Stimulated activated naive CD4-positive, alpha-beta T cell (primary cell): ENCODE measurements around the gene HIF1A.
"Not testable (repeated sequence)": the region's sequence is repeated elsewhere in the genome, so short reads cannot be mapped to it uniquely, and the experiment has no call there.

Experiments used
- DNase-seq, 6 experiments: peaks; one replicate each; lab custom pipeline; 2025; lab: John Stamatoyannopoulos, UW

HIF1A gene

DNA sequence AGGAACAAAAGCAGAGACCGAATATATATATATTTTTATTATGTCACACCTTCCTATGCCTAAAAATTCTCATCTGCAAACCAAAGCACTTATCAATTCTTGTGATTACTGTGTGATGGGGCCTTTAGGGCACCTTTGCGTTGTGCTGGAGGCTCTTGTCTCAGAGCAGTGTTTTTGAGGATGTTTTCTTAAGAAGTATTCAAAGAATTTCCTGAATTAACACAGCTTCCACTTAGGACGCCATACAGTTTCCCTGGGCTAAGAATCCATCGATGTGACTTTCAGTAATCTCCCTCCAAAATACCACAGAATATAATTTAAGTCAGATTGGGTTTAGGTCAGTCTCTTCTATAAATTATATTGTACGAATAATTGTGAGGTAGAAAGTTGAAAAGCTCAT lies 22.0 kb upstream of the HIF1A start:
- no peak for DNase-seq

DNA sequence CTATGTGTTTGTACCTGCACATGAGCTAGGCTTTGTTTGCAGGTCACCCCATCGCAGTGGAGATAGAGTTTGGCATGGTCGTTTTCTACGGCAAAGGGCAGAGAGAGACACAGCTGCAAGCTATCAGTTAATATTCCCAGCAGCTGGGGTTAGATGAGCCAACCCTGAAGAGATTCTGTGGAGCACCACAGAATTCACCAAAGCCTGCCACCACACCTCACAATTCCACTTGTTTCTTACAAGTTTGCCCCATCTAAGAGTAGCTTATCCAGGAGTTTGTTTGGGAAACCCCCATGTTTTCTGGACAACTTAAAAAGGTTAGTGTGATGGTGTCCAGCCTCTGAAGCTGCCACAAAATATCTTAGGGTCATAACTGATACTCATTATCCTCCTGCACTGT lies 20.0 kb upstream of the HIF1A start:
- no peak for DNase-seq

DNA sequence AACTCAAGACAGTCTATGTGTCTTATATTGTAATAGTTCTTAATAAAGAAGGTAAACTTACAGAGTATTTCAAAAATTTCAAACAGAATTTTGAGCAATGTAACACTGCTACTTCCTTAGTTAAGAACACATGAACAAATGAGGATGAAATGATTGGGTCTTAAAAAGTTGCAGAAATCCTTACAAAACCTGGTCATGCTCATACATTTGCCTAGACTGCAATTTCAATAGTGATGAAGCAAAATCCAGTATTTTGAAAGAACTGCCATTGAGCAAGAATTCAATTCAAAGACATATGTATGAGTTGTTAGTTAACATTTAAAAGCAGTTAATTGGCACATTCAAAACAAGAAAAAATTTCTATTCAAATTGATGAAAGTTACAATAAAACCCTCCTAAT lies 17.8 kb upstream of the HIF1A start:
- no peak for DNase-seq

DNA sequence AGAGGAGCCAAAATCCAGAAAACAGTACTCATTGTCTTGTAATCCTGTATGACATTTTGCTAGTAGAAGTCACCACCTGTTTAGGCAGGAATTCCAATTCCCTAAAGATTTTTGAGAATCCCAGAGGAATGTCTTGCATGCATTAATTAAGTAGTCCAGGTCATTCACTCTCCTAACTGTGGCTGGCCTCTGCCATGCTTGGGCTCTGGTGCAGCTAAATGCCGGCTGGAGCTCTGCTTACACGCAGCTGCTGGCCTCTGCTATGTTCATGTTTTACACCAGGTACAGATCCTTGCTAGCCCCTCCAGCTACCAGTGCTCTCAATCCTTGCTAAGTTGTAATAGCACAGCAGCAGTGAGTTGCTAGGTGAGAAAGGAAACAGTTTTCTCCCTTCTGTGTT lies 16.3 kb upstream of the HIF1A start:
- DNase-seq, result no peak

DNA sequence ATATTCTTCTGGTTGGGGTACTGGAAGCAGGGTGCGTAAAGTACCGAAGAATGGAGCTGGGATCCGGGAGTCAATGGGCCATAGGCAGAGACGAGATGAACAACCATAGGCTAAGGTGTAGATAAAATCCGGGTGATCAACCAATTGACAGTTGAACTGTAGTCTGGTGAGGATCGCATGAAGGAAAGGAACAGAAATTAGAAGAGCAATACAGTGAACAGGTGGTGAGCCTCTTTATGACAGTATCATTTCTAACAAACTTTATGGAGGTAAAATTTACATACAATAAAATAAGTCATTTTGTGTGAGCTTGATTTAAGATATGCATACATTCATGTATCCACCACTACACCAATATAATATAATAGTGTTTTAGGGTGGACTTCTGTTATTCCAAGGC lies 13.9 kb upstream of the HIF1A start:
- DNase-seq, result no peak

DNA sequence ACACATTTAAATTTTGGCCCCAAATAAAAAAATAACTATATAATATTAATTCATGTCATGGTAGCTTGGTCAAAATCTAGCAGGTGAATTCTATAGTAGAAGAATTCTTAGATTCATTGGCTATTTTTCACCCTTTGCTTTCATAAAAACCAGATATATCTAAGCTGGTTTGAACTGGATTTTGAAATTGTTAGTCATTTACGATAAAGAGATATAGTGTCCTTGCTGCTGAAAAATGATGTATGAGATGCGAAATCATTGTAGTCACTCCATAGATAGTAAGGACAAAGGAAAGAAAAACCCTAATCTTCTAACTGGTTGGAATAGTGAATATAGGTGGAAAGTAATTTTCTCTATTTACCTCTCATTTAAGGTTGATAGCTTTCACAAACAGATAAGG lies 12.2 kb upstream of the HIF1A start:
- no peak for DNase-seq

DNA sequence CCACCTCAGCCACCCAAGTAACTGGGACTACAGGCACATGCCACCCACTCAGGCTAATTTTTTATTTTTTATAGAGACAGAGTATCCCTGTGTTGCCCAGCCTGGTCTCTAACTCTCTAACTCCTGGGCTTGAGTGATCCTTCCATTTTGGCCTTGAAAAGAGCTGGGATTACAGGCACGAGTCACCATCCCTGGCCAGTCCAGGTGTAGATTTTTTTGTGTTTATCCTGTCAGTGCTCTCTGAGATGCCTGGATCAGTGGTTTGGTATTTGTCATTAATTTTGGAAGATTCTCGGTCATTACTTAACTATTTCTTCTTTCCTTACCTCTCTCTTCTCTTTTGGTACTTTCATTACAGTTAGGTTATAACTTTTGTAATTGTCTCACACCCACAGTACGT lies 5.3 kb upstream of the HIF1A start:
- no peak for DNase-seq

DNA sequence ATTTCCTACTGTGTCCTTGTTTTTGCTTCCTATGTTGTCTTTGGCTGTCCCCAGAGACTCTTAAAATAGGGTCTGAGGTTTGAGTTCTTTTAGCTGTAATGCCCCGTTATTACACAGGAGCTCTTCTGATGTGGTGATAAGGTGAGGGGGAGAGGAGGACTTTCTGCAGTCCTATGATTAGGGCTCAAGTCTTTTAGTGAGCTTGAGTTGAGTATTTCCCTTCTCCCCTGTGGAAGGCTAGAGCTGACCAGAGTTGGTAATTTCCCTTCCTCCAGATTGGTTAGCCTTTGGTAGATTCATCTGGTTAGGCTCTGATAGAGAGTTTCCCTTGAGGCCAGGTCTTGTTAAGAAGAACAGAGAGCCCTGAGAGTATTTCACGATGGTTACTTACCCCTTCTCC lies 4.3 kb upstream of the HIF1A start:
- peak in 1 of 6 experiments; percentile 22 for DNase-seq

DNA sequence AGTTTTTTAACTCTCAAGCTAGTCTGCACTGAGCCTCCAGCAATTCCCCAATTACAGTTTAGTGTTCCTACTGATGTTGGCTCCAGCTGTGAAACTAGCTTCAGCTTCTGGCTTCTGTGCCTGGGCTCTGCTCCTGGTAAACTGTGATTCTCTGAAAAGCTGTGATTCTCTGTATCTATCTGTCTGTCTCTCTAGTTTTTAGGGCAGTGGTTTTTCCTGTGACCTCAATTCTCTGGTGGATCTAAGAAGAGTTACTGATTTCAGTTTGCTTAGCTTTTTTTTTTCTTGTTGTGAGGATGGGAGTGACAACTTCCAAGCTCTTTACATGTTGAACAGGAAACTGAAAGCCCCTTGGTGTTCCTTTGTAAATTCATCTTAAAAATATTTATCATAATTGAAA lies 3.8 kb upstream of the HIF1A start:
- DNase-seq, result peak in 1 of 6 experiments; percentile 32

DNA sequence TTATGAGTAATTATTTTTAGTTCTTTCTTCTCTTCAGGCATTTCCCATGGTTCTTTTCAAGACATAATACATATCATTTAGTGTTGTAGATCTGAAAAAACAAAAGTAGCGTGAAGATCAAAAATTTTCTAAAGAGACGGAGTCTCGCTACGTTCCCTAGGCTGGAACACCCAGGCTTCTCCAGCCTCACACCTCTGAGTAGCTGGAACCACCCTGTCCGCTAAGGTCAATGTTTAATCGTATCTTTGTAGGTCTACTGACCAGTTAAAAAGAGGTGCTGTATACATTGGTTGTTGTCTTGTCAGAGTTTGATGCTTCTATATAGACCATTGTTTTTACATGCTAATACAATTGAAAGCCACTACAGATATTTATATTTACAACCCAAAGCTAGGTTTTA lies 1.3 kb upstream of the HIF1A start:
- DNase-seq, result no peak

DNA sequence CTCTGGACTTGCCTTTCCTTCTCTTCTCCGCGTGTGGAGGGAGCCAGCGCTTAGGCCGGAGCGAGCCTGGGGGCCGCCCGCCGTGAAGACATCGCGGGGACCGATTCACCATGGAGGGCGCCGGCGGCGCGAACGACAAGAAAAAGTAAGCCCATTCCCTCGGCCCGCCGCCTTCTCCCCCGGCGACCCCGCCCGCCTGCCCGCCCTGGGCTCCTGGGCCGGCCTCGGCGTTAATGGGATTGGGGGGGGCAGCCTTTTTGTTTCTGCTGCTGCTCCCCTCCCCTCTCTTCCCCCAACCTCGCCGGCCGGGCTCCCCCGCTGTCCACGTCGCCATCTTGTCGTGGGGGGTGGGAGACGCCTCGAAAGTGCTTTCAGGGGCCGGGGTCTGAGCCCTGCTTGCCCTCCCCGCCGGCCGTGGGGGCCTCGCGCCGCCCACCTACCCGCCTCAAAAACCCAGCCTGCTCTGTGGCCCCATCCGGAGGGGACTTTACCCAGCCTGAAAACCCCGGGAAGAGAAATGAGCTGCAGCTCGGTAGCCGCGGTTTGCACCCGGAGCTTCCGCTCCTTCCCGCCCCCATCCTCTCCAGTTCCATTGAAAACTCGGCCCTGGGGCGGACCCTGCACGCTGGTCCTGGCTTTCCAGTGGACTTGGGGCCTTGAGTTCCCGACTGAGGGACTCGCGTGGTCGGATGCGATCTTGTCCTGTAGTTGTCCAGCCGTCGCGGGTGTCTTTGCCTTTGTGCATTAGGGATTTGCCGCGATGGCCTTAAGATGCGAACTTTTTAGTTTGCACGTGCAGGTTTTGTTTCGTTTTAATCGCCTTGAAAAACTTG lies 598 bp downstream of the HIF1A start:
- DNase-seq, result peak; percentile 29 to 61 (median 49)

DNA sequence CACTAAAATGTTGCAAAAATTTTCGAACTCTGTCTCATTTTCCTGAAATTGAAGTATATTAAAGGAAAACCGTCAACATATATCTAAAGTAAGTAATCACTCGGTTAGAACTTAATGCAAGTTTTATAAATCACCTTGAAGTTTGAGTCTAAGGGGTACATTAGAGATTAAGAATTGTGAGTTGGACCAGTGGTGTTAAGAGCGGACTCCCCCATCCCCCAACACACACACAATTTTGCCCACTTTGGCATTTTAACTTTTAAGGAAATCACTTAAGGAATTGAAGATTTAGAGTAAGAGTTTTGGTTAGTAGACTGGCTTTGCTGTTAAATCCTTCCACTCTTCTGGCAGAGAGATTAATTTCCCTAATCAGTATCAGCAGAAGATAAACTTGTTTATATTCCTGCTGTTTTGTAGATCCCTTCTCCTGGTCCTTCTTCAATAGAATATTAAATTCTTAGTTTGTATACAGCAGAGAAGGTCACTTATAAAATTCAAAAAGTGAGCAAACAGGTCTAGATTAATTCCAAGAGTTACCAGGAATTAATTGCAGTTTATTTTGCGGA lies 1.5 kb downstream of the HIF1A start:
- no peak for DNase-seq

DNA sequence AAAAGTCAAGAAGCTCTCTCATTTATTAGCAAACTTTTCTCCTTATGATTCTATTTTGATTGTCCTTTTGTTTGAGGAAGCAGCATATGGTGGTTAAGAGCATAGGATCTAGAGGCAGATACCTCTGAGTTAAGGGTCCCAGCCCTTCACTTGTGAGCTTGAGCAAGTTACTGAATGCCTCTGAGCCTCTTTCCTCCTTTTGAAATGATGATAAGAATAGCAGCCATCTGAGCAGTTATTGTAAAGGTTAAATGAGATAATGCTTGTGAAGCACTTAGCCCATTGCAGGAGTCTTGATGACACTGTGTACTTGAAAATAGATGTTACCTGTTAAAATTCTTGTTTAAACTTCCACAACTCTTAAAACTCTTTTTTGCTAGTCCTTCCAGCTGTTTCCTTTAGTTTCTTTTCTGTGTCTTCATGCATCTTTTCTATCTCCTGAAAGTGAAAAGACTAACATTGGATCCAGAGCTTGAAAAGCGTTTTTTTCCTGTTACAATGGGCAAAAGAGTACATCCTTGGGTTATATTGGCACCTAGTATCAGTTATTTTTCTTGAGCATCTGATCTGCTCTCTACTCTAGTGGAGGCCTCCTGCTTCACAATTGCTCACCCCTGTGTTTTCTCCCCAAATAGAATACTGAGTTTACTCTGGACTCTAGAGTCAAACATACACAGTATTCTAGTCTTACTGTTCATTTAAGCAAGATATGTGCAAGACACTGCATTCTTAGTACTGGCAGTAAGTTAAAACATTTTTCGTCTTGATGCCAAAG lies 3.1 kb downstream of the HIF1A start:
- no peak for DNase-seq

DNA sequence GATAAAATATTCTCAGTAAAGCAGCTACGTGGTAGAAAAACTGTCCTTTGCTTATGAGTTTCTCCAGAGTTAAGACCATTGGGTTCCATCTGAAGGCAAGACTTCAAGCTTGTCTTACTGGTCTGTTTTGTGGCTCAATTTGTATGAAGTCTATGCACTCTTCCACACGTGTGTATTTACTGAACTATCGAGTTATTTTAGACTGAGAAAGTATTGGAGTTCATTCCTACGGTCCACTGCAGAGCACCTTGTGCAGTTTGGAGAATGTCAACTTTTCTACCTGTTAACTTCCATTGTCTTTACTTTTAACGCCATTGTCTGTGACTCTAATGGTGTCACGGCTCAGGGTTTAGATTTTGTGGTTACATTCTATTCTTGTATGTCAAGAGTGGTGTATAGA lies 3.7 kb downstream of the HIF1A start:
- no peak for DNase-seq

DNA sequence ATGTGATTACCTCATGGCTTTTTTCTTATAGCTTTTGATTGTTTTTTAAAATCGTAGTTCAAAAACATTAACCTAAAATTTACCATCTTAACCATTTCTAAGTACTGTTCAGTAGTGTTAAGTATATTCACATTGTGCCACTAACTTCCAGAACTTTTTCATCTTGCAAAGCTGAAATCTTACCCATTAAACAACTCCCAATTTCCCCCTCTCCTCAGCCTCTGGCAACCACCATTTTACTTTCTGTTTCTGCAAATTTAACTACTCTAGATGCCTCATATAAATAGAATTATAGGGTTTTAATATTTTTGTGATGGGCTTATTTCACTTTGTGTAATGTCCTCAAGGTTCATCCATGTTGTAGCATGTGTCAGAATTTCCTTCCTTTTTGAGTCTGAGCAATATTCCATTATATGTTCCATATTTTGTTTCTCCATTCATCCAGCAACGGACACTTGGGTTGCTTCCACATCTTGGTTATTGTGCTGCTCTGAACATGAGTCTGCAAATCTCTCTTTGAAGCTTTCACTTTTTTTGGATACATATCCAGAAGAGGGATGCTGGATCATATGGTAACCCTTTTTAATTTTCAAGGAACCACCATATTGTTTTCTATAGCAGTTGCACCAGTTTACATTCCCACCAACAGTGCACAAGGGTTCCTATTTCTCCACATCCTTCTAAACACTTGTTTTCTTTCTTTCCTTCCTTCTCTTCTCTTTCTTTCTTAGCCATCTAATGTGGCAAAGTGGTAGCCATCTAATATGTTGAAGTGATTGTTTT lies 5.0 kb downstream of the HIF1A start:
- DNase-seq, result no peak

DNA sequence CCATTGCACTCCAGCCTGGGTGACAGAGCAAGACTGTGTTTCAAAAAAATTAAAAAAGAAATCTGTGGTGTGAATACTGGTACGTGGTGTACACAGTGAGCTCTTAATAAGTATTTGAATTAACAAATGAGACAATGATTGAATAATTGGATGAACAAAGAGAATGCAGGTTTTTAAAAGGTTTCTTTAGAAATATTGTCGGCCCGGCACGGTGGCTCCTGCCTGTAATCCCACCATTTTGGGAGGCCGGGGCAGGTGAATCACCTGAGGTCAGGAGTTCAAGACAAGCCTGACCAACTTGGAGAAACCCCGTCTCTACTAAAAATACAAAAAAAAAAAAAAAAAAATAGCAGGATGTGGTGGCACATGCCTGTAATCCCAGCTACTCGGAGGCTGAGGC lies 6.6 kb downstream of the HIF1A start:
- DNase-seq, result no peak

DNA sequence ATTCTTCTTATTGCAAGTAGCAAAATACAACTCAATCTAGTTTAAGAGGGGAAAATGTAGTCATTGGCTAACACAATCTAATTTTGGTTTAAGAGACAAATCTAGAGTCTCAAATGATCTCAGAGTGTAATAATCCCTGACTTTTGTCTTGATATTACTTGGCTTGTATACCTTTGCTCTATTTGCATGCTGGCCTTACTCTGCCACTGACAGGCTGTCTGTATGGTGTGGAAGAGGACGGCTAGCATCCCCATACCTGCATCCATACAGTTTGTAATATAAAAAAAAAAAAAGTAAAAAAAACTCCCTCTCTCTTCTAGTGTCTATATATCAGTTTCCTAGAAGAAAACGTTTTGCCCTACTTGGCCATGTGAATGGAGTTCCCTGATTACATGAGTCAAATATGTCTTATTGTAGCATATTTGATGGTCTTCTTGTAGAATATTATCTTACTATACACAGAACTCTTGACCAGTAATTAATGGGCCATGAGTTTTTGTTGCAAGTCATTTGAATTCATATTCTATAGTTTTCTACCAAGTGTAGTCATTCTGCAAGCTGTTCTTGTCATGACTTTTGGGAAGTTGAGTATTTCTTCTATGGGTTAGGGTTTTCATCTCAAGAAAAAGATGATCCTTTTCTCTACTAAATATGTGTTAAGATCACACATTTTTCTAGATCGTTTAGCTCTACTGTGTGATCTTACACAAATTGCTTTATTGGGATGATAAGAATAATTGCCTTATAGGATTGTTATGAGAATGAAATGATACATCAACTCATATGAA lies 8.2 kb downstream of the HIF1A start:
- no peak for DNase-seq

DNA sequence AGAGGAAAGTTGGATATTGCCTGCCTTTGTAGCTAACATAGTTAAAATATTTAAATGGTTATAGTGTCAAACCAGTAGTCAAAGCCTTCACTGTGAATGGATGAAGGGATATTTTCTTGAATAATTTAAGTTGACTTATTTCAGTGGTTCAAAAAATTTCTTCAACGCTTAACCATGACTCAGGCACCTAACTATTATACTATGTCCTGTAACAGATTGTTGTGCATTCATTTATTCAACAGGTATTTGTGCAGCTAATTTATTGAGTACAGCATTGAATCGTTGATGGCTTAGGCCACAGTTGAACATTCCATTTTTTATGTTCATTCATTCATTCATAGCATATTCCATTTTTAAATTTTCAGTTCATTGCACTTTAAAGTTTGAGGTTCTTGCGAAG lies 9.2 kb downstream of the HIF1A start:
- DNase-seq, result no peak

DNA sequence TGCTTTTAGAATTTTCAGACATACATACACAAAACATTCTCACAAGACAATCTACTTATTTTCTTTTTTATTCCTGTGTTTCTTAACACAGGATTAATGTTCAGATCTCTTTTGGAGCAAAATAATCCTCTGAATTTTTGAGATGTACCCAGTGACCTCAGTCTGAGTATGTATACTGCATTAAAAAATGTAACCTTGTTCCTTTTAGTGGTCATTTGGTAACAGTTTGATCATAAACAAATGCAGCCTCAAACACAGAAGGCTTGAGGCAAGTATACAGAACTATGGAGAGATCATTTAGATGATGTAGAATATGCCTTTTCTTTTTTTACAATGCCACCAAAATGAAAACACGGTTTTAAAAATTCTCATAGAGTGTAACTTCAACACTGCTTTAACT lies 9.7 kb downstream of the HIF1A start:
- DNase-seq, result no peak

DNA sequence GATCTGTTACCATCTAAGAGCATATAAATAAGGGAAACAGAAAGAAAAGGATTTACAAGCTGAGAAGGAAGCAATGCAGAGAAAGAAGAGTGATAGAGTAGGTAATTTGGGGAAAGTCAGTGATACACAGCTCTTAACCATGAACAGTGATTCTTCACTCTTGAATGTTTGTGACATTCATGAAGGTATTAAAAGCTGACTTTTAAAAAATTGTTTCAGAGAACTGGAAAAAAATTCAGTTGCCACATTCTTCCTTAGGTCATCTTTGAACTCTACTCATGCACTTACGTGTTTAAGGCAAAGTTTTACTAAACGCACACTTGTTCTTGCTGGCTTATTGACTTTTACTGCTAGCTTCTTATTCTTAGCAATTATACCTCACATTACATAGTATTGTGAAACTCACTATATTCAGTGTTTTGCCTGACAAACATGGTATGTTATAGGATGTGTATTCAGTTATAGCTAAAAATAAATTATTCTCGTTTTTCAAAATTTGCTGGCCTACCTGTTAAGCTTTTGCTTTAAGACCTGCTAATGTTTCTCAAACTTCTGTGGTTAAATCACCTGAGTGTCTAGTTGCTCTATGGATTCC lies 10.9 kb downstream of the HIF1A start:
- no peak for DNase-seq

DNA sequence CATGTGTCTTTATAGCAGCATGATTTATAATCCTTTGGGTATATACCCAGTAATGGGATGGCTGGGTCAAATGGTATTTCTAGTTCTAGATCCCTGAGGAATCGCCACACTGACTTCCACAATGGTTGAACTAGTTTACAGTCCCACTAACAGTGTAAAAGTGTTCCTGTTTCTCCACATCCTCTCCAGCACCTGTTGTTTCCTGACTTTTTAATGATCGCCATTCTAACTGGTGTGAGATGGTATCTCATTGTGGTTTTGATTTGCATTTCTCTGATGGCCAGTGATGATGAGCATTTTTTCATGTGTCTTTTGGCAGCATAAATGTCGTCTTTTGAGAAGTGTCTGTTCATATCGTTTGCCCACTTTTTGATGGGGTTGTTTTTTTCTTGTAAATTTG lies 12.5 kb downstream of the HIF1A start:
- not testable (repeated sequence) for DNase-seq
